Panc1 (cell line): ENCODE results near the gene SRF. TPM values are rescaled to one million over a fixed set of nuclear protein-coding genes. Genes with fewer than 3 reads are reported as not detected.

ENCODE experiments used
- ATAC-seq: fragments of 200-7000 bp; cut with Tn5 transposase; 2 replicates; pipeline ENCODE4 v1.9.1; 2020; ENCODE audit warnings: mild to moderate bottlenecking, moderate library complexity
- BruUV-seq: library from RNA; stranded (reverse); fragments of 400-500 nt; replicated peaks from 2 replicates; lab custom pipeline; 2021; lab: Mats Ljungman, UMichigan
- CTCF ChIA-PET: fragments of 300-600 bp; sonication (Branson Sonifier 250); formaldehyde crosslinking; loops from one replicate; lab custom pipeline; 2022; ENCODE audit warnings: antibody characterized with exemption; lab: Charles Lee
- POLR2A ChIA-PET: fragments of 300-600 bp; sonication (Branson Sonifier 250); formaldehyde crosslinking; loops from one replicate; lab custom pipeline; 2022; ENCODE audit warnings: antibody characterized with exemption; lab: Charles Lee
- DNase-seq: peaks from one replicate; pipeline ENCODE4 v3.0.0-alpha.2; 2010; ENCODE audit warnings: low read depth, low spot score
- H3K27ac ChIP-seq: 2 replicates; pipeline ENCODE4 v1.5.1; 2011; ENCODE audit warnings: mild to moderate bottlenecking, low read length, inconsistent platforms
- H3K27me3 ChIP-seq: fragments of 200-500 bp; sonication (Bioruptor generic); 2 replicates; pipeline ENCODE4 v1.6.0; 2014; ENCODE audit warnings: low read length, inconsistent platforms; ENCODE audit not compliant: control insufficient read depth, insufficient read depth
- H3K36me3 ChIP-seq: fragments of 200-500 bp; sonication (Bioruptor generic); 2 replicates; pipeline ENCODE4 v1.5.1; 2014; ENCODE audit warnings: inconsistent platforms, mild to moderate bottlenecking, low read length, moderate library complexity; ENCODE audit not compliant: control insufficient read depth, insufficient read depth
- H3K4me1 ChIP-seq: 2 replicates; pipeline ENCODE4 v1.5.1; 2011; ENCODE audit warnings: inconsistent platforms, mild to moderate bottlenecking, low read length, moderate library complexity; ENCODE audit not compliant: control insufficient read depth, insufficient read depth
- H3K4me3 ChIP-seq, 2 experiments: 2 replicates each; pipeline ENCODE4 v1.5.1; 2011 to 2012; ENCODE audit warnings: low read depth in 2 of 2, low read length in 2 of 2, mild to moderate bottlenecking in 2 of 2, inconsistent platforms in 1 of 2, moderate library complexity in 1 of 2
- H3K9me3 ChIP-seq: fragments of 200-500 bp; sonication (Bioruptor generic); 2 replicates; pipeline ENCODE4 v1.5.1; 2014; ENCODE audit warnings: low read depth, mild to moderate bottlenecking, inconsistent platforms, low read length, moderate library complexity; ENCODE audit not compliant: control insufficient read depth, insufficient read depth
- CTCF ChIP-seq: fragments of 450-650 bp; IDR thresholded peaks from 2 replicates; pipeline ENCODE4 v1.5.1; 2017; ENCODE audit warnings: mild to moderate bottlenecking
- POLR2AphosphoS5 ChIP-seq: IDR thresholded peaks from 2 replicates; pipeline ENCODE4 v1.6.1; 2012; ENCODE audit warnings: mild to moderate bottlenecking, low read depth, low read length, moderate library complexity
- REST ChIP-seq, 2 experiments: IDR thresholded peaks; 2 replicates each; pipeline ENCODE4 v1.6.1; 2011 to 2012; ENCODE audit warnings: low read depth in 2 of 2, control low read depth in 1 of 2, low read length in 1 of 2, mild to moderate bottlenecking in 1 of 2, moderate library complexity in 1 of 2; ENCODE audit not compliant: insufficient read depth in 1 of 2
- SIN3A ChIP-seq: IDR thresholded peaks from 2 replicates; pipeline ENCODE4 v1.6.1; 2012; ENCODE audit warnings: low read depth, mild to moderate bottlenecking, low read length, moderate library complexity, borderline replicate concordance; ENCODE audit not compliant: insufficient read depth
- TCF7L2 ChIP-seq: IDR thresholded peaks from 2 replicates; pipeline ENCODE4 v1.6.1; 2011; ENCODE audit warnings: mild to moderate bottlenecking, low read depth, low read length, inconsistent platforms
- in situ Hi-C: cut with HindIII; loops from 2 replicates; pipeline ENCODE4 v1.10.0; 2016; ENCODE audit warnings: low sequenced_read_pairs, low pct_unique_long_range_greater_than_20kb
- intact Hi-C: fragments of 100-400 bp; cut with micrococcal nuclease; formaldehyde crosslinking; loops from one replicate; pipeline ENCODE4 v1.10.0; 2022; ENCODE audit not compliant: unreplicated experiment
- total RNA-seq: library from RNA; stranded (reverse); gene quantifications from one replicate; pipeline ENCODE4 v1.2.1, GENCODE V29; 2021; ENCODE audit not compliant: unreplicated experiment

Gene SRF
- total RNA-seq, 1 experiment from 2014 or later, result 48.9 TPM

GRCh38 chr6:43204271-43205105 is 33.4 kb downstream of the SRF start:
- intact Hi-C loops, result no loop called here
- Histone ChIP-seq H3K4me3 (no peak overlapping the region), H3K4me1 (no peaks in the 10 kb centered on the region), H3K36me3 (no peaks in the 10 kb centered on the region), H3K27me3 (no peaks in the 10 kb centered on the region), H3K9me3 (no peaks in the 10 kb centered on the region), H3K27ac (no peak overlapping the region)
- POLR2A ChIA-PET, result interaction anchor here (0.6 kb wide), 1 partner anchor 205 kb away, joined by 8 read pairs; no protein-coding TSS in a partner anchor
- BruUV-seq, result no TSS peak
- ATAC-seq (no peak), DNase-seq (no peak)
- no peak for TF ChIP-seq SIN3A
- no peak for TF ChIP-seq TCF7L2
- no peak for TF ChIP-seq CTCF
- CTCF ChIA-PET, result no interaction called here
- in situ Hi-C loops, result no loop called here

DNA sequence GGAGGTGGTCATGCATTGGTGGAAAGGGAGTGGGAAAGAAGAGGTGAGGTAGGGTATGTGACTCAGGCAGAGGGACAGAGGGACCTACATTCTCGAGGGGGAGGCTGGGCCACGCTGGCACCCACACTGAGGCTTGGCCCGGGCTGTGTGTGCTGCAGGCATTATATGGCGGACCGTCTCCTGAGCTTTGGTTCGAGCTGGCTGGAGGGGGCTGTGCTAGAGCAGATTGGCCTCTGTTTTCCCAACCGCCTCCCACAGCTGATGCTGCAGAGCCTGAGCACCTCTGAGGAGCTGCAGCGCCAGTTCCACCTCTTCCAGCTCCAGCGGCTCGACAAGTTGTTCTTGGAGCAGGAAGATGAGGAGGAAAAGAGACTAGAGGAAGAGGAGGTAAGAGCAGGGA is 34.8 kb downstream of the SRF start:
- no peaks in the 10 kb centered on the region for H3K9me3 ChIP-seq

More for the DNA sequence above, 34.8 kb downstream of the SRF start:
- in situ Hi-C loops, result no loop called here
- no peak overlapping the region for H3K4me3 ChIP-seq
- no peak overlapping the region for H3K27ac ChIP-seq
- BruUV-seq, result no TSS peak
- DNase-seq, result no peak
- ATAC-seq, result no peak
- no peak for TF ChIP-seq CTCF
- no peak for TF ChIP-seq SIN3A
- no peak for TF ChIP-seq TCF7L2
- no peak for TF ChIP-seq REST (IDR thresholded peaks at IDR 0.05; ENCODE audit: insufficient read depth in 1 of 2, low read depth in 2 of 2, low read length in 1 of 2)
- TF ChIP-seq POLR2AphosphoS5, result no peak
- H3K27me3 ChIP-seq, result no peaks in the 10 kb centered on the region
- ChIA-PET CTCF (no interaction called here), POLR2A (no interaction called here)
- intact Hi-C loops, result no loop called here
- no peaks in the 10 kb centered on the region; the same call in 1 of the 2 replicates for H3K36me3 ChIP-seq
- H3K4me1 ChIP-seq, result no peaks in the 10 kb centered on the region
